HG03159 (cell line): ENCODE results near the gene HCK.

Source experiments
- ATAC-seq: cut with Tn5 transposase; IDR thresholded peaks from one replicate; pipeline ENCODE4 v1.9.1; 2021; ENCODE audit warnings: mild to moderate bottlenecking, moderate library complexity; ENCODE audit not compliant: unreplicated experiment

The HCK gene

DNA sequence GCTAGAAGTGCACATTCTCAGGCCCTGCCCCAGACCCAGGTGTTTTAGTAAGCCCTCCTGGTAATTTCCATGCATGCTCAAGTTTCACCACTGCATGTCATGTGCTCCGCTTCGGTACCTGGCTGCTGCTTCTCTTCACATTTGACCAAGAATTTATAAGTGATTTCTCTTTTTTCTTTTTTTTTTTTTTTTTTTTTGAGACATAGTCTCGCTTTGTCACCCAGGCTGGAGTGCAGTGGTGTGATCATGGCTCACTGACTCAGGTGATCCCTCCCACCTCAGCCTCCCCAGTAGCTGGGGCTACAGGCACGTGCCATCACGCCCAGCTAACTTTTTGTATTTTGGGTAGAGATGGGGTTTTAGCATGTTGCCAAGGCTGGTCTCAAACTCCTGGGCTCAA lies 73.5 kb downstream of the HCK start:
- ATAC-seq, result no peak

DNA sequence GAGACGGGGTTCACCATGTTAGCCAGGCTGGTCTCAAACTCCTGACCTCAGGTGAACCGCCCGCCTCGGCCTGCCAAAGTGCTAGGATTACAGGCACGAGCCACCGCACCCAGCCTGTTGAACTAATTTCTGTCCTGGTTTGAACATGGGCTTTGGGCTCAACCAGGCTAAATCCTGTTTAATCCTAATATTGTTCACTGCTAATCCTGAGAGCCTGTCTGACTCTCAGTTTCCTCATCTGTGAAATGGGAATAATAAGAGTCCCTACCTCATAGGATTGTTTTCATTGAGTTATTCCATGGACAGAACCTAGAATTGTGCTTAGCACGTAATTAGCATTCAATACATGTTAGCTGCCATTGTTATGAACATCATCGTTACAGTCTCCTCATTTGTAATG lies 74.9 kb downstream of the HCK start:
- no peak for ATAC-seq

GRCh38 chr20:32127347-32127746 lies 75.3 kb downstream of the HCK start:
- ATAC-seq, result no peak

- ATAC-seq, result no peak
Observed at GRCh38 chr20:32128167-32128566, 76.1 kb downstream of the HCK start.

GRCh38 chr20:32129863-32130262 lies 77.8 kb downstream of the HCK start:
- ATAC-seq, result no peak

GRCh38 chr20:32130352-32130751 lies 78.3 kb downstream of the HCK start:
- no peak for ATAC-seq

DNA sequence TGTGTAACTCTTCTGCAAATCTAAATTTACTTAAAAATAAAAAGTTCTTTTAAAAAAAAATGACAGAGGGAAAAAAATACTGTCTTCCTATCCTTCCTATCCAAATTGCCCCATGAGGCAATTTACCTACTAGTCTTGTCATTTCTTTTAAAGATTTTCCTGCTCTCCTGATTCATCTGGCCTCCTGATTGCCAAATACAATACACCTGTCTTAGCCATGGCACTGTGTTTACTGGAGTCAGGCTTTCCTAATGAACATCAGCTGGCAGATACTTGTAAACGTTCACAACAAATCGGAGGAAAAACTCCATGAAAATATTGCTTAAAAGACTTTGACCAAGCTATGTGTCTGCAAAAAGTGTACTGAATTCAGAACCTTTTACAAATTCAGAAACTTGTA lies 78.9 kb downstream of the HCK start:
- no peak for ATAC-seq

DNA sequence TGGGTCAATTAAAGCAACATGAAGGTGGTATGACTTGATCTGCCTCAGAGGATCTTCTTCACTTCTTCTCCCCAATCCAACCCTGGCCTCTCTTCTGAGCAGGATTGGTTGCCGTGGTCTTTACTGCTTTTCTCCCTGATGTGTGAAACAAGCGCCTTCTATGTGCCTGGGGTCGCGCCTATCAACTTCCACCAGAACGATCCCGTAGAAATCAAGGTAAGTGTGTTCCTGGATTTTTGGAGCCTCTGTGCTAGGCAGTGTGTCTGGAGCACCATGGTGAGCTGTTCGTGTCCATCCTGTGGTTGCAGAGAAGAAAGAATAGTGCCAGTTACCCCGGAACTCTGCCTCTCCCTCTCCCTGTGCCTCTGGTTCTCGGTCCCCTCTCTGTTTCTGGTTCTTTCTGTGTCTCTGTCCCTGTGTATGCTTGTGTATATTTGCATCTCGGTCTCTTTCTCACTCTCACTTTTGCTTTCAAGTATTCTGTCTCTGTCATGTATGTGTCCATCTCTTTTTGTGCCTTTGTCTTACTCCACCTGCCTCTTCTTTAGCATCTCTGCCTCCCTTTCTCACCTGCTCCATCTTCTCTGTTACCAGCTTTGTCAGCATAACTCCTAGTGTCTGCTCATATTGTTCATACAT lies 81.0 kb downstream of the HCK start:
- peak; percentile 89 for ATAC-seq

- no peak for ATAC-seq
Observed at GRCh38 chr20:32134026-32134425, 82.0 kb downstream of the HCK start.

DNA sequence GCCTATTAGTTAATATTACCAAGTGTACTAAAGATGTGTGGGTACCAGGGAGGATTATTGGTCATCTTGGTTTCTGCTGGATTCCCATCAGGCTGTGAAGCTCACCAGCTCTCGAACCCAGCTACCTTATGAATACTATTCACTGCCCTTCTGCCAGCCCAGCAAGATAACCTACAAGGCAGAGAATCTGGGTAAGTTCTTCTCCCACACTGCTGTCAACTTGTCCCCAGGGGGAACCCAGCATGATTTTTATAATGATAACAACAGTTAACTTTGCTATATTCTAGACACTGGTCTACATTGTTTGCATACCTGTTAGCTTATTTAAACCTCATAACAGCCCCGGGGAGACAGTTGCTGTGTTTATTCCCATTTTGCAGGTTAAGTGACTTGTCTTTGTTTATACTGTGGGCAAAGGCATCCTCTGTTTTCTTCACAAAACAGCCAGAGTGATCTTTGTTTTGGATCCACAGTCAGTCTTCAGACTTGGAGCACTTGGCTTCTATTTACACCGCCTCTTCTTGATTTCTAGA lies 84.0 kb downstream of the HCK start:
- ATAC-seq, result no peak

DNA sequence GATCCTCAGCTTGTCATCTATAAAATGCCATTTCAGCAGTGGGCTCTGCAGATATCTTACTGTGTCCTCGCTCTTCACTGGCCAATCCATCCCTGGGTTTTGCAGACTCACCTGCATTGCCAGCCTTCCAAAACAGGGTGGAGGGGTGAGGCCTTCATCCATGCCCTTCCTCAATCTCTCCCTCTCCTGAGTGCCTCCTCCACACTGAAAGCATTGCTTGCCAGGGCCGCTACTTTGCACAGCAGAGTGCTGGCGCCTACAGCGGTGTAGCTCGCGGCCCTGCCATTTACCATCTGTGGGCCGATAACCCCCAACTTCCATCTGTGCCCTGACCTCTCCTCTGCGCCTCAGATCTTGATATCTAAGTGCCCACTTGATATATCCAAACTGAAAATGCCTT lies 86.9 kb downstream of the HCK start:
- no peak for ATAC-seq

DNA sequence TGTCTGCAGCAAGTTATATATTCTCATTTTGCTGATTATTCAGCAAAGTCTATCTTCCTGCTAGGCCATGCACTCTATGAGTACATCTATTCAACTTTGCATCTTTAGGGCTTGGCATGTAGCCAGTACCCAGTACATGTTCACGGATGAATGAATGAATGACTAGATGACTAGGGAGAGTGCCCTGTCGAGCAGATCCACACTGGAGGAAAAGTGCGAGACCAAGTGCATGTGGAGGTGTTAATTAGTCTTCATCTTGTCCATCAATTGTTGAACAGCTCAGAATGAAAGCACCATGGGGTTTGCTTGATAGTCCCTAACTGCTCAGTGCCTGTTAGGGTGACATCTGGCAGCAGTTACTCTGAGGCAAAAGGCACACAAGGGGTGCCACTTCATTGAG lies 87.9 kb downstream of the HCK start:
- ATAC-seq, result no peak

DNA sequence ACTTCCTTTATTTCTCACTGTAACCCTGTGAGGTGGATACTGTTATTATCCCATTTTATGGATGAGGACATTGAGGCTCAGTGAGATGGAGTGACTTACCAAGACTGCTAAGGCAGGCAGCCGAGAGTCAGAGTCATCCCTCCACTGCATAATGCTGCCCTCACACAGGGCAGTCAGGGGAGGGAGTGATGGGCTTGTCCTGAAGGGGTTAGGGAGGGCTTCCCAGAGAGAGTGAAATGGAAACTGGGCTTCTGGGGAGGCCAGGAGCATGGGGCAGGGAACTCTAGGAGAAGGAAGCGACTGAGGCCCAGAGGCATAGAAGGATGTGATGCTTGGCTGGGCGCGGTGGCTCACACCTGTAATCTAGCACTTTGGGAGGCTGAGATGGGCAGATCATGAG lies 88.6 kb downstream of the HCK start:
- ATAC-seq, result no peak

DNA sequence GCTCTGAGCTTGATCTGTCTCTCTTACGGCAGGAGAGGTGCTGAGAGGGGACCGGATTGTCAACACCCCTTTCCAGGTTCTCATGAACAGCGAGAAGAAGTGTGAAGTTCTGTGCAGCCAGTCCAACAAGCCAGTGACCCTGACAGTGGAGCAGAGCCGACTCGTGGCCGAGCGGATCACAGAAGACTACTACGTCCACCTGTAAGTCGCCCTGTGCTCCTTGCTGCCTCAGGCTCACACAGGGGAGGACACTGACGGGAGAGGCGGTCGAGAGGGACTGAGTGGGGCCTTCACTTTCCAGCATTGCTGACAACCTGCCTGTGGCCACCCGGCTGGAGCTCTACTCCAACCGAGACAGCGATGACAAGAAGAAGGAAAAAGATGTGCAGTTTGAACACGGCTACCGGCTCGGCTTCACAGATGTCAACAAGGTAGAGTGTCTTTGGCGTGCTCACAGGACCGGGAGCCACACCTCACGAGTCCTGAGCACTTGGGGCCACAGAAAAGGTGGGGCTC lies 89.5 kb downstream of the HCK start:
- ATAC-seq, result no peak

DNA sequence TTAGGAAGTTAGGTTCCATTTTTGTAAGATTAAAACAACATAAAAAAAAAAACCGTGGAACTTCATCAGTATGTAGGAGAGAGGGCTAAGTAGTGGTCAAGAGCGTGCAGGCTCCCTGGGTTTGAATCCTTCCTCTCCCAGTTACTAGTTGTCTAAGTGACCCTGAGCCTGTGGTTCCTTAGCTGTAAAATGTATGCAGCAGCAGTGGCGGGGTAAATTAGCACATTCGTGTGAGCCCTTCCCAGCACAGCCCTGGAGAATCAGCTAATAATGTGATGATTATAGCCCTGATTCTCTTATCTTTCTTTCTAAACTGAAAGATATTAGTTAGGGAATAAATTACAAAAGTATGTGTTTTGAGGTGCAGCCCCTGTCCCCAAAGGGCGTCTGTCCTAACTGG lies 90.0 kb downstream of the HCK start:
- ATAC-seq, result no peak

DNA sequence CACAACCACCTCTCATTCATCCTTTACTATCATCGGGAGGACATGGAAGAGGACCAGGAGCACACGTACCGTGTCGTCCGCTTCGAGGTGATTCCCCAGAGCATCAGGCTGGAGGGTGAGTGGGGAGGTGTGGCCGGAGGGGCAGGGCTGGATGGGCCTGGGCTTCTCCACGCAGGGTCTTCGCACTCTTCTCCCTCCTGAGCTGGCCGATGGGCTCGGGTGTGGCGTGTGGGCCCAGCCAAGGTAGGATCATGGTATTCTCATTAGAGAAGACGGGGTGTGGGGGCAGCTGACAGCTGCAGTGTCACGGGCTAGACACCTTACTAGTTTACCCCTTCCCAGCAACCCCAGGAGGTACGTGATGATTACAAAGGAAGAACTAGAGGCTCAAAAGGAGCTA lies 90.9 kb downstream of the HCK start:
- no peak for ATAC-seq

GRCh38 chr20:32144898-32145662 lies 93.0 kb downstream of the HCK start:
- ATAC-seq, result no peak

- no peak for ATAC-seq
Observed at GRCh38 chr20:32149566-32150170, 97.6 kb downstream of the HCK start.

DNA sequence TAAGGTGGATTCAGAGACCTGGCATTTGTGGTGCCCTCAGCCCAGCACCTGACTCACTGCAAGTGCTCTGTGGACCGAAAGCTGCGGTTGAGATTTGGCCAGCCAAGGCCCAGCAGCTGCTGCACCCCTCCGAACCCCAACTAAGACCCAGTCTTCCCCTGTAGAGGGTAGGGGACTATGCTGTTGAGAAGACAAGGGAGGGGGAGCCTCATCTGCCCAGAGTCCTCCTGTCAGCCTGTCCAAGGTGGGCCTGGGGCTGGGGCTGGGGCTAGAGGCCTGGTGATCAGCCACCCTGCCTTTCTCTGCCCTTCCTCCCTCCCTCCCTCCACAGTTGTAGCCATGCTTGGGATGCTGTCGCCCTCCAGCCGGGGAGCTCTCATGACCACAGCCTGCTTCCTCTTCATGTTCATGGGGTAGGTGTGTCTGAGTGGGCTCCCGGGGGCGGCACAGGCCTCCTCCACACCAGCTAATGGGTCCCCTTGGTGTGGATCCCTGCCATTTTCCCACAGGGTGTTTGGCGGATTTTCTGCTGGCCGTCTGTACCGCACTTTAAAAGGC lies 98.3 kb downstream of the HCK start:
- ATAC-seq, result no peak
